ENCODE results near the gene PLEKHN1.

DNA sequence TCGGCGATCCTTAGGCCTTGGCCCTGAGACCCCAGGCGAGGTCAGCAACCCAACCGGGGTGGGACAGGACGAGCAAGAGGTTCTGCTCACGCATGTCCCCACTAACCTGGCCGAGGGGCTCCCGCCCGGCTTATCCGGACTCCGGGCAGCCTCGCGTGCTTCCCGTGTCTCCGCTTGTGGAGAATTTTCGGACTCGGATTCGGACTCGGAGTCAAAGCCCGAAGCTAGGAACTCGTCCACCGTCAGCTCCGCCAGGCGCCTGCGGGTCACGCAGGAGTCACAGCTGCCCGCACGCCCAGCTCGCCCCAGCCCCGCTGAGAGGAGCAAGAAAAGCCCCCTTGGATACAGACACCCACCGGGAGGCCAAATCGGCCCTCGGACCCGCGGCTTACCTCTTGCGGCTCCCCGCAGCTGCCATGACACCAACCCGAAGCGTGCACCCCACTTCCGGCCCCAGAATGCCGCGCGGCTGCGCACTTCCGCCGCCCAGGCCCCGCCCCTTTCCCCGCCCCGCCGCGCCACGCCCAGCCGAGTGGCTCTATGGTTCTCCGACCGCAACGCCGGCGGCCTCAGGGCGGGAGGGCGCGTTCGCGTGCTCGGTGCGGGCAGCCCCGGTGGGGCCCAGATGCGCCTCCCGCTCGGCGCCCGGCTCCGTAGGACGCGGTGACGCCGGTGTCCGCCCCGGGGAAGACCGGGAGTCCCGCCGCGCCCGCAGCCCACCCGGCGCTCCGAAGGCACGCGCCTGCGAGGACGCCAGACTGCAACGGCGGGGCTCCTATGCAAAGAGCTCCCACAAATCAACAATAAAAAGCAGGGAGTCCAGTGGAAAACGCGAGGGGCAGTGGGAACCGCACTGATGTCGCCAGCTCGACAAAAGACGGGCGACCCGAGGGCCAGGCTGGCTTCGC is 7.2 kb upstream of the PLEKHN1 start, which contains the start of gene NOC2L:
- TF ChIP-seq EZH2phosphoT487 (IDR thresholded peaks at IDR 0.05; ENCODE audit: low read depth, severe bottlenecking, unreplicated experiment) = no peak
- no peak for TF ChIP-seq EZH2 (IDR thresholded peaks at IDR 0.05; ENCODE audit: borderline replicate concordance)

Measured in hepatocyte (in vitro differentiated cells).